Thyroid gland (tissue), 4 donors: ENCODE measurements around the gene PLEKHA8.

Experiments used
- POLR2A ChIP-seq, 2 donors: fragments of 450-650 bp; IDR thresholded peaks; one replicate each; pipeline ENCODE4 v1.6.1; 2017; ENCODE audit warnings: antibody characterized with exemption in 2 of 2, mild to moderate bottlenecking in 2 of 2, moderate library complexity in 1 of 2
- TF ChIP-seq, protein P1 (sequence below), 6 experiments: fragments of 200-600 bp in 3 of 6; fragments of 450-650 bp in 3 of 6; sonication (generic) in 3 of 6; IDR thresholded peaks; one replicate each; pipeline ENCODE4 v1.5.1; 2016 to 2019; ENCODE audit warnings: antibody characterized with exemption in 6 of 6, mild to moderate bottlenecking in 2 of 6, inconsistent platforms in 1 of 6, moderate library complexity in 1 of 6

DNA sequence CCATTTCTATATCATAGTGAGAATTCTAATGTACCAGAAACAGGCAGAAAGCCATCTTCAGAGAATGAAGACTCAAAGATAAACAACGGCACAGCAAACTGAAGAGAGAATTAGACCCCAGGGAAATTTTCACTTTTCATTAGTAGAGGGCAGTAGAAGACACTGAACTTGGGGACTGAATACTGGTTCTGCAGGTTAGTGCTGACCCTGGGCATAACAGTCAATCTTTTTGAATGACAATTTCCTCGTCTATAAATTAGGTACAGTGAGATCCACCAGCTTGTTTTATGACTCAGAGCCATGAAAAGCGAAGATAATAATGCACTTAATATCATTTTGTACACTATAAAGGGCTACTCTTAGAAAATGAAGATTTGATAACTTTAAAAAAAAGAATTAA is 15.5 kb upstream of the PLEKHA8 start:
- TF ChIP-seq, protein P1, sequence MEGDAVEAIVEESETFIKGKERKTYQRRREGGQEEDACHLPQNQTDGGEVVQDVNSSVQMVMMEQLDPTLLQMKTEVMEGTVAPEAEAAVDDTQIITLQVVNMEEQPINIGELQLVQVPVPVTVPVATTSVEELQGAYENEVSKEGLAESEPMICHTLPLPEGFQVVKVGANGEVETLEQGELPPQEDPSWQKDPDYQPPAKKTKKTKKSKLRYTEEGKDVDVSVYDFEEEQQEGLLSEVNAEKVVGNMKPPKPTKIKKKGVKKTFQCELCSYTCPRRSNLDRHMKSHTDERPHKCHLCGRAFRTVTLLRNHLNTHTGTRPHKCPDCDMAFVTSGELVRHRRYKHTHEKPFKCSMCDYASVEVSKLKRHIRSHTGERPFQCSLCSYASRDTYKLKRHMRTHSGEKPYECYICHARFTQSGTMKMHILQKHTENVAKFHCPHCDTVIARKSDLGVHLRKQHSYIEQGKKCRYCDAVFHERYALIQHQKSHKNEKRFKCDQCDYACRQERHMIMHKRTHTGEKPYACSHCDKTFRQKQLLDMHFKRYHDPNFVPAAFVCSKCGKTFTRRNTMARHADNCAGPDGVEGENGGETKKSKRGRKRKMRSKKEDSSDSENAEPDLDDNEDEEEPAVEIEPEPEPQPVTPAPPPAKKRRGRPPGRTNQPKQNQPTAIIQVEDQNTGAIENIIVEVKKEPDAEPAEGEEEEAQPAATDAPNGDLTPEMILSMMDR (IDR thresholded peaks at IDR 0.05) = no peak
- no peak for TF ChIP-seq POLR2A (IDR thresholded peaks at IDR 0.05)
